H1 (cell line): ENCODE results near the gene RNF38.

ENCODE experiments used
- CTCF ChIP-seq, 3 experiments: IDR thresholded peaks; 1 replicate in 2 of 3; 2 replicates in 1 of 3; pipeline versions ENCODE4 v1.5.1 to v1.6.1; 2011; ENCODE audit warnings: low read length in 3 of 3, mild to moderate bottlenecking in 3 of 3, inconsistent platforms in 2 of 3, low read depth in 1 of 3, moderate library complexity in 1 of 3; ENCODE audit not compliant: insufficient read depth in 1 of 3; ENCODE audit errors: control extremely low read depth in 1 of 3
- MAX ChIP-seq: IDR thresholded peaks from 2 replicates; pipeline ENCODE4 v1.6.1; 2012; ENCODE audit warnings: inconsistent platforms
- POLR2A ChIP-seq, 2 experiments: IDR thresholded peaks; 1 replicate in 1 of 2; 2 replicates in 1 of 2; pipeline ENCODE4 v1.6.1; 2011; ENCODE audit warnings: low read depth in 2 of 2, low read length in 2 of 2, mild to moderate bottlenecking in 2 of 2; ENCODE audit errors: control extremely low read depth in 1 of 2
- RFX5 ChIP-seq: IDR thresholded peaks from 2 replicates; pipeline ENCODE4 v1.6.1; 2011; ENCODE audit warnings: low read depth, low read length, improper control_type of control experiment, borderline replicate concordance
- TBP ChIP-seq: IDR thresholded peaks from 2 replicates; pipeline ENCODE4 v1.6.1; 2011; ENCODE audit warnings: low read depth, low read length, improper control_type of control experiment

GRCh38 chr9:36358486-36358885 lies 41.6 kb downstream of the RNF38 start:
- TF ChIP-seq CTCF (IDR thresholded peaks at IDR 0.05; ENCODE audit: control extremely low read depth in 1 of 3, insufficient read depth in 1 of 3, low read depth in 1 of 3, low read length in 3 of 3) (no peak), TBP (no peak), RFX5 (no peak), MAX (no peak), POLR2A (IDR thresholded peaks at IDR 0.05; ENCODE audit: control extremely low read depth in 1 of 2, low read depth in 2 of 2, low read length in 2 of 2) (no peak)
